Naive thymus-derived CD8-positive, alpha-beta T cell (primary cell): ENCODE results near the gene BRMS1. TPM values are rescaled to one million over a fixed set of nuclear protein-coding genes. Genes with fewer than 3 reads are reported as not detected.

Experiments
- ATAC-seq, 2 donors: fragments of 150-1000 bp; cut with Tn5 transposase in 1 of 2; sonication (Bioruptor Pico), chemical (Tn5 transposase) in 1 of 2; 1 replicate in 1 of 2; 2 replicates in 1 of 2; pipeline ENCODE4 v1.10.0; 2021; ENCODE audit warnings: mild to moderate bottlenecking in 2 of 2, moderate library complexity in 2 of 2
- POLR2A ChIA-PET: fragments of 350-600 bp; sonication (Branson Sonifier 250); formaldehyde crosslinking; loops from one replicate; lab custom pipeline; 2021; ENCODE audit warnings: antibody characterized with exemption; lab: Charles Lee
- DNase-seq, 10 donors: peaks; one replicate each; pipeline versions ENCODE4 v3.0.0 to v3.0.0-alpha.2; 2020 to 2022
- H3K27ac Mint-ChIP-seq, 10 donors: one replicate each; pipeline ENCODE4 v1.8.0; 2020 to 2022; ENCODE audit warnings: mild to moderate bottlenecking in 10 of 10, mixed read lengths in 10 of 10, moderate library complexity in 4 of 10, inconsistent platforms in 1 of 10
- H3K27me3 Mint-ChIP-seq, 5 donors: one replicate each; pipeline ENCODE4 v1.8.0; 2021 to 2022; ENCODE audit warnings: mixed read lengths in 5 of 5
- H3K36me3 Mint-ChIP-seq, 3 donors: one replicate each; pipeline ENCODE4 v1.8.0; 2020 to 2022; ENCODE audit warnings: mixed read lengths in 3 of 3, mild to moderate bottlenecking in 2 of 3, inconsistent platforms in 1 of 3
- H3K4me1 Mint-ChIP-seq, 4 donors: one replicate each; pipeline ENCODE4 v1.8.0; 2021 to 2022; ENCODE audit warnings: mixed read lengths in 4 of 4
- H3K4me3 Mint-ChIP-seq, 10 donors: one replicate each; pipeline ENCODE4 v1.8.0; 2020 to 2022; ENCODE audit warnings: mild to moderate bottlenecking in 10 of 10, mixed read lengths in 10 of 10, moderate library complexity in 6 of 10, inconsistent platforms in 1 of 10
- H3K9me3 Mint-ChIP-seq, 9 donors: one replicate each; pipeline ENCODE4 v1.8.0; 2020 to 2022; ENCODE audit warnings: mixed read lengths in 9 of 9, mild to moderate bottlenecking in 3 of 9, inconsistent platforms in 1 of 9, moderate library complexity in 1 of 9
- polyA plus RNA-seq, 3 donors: library from polyadenylated mRNA; unstranded; fragments of 300-500 nt; fragmentation: Illumina TruSeq; gene quantifications; one replicate each; pipeline ENCODE4 v1.2.3, GENCODE V29; 2021
- total RNA-seq, 8 experiments: library from RNA in 2 of 8; stranded (reverse) in 2 of 8; gene quantifications; one replicate each; pipeline ENCODE4 v1.2.3 and lab custom pipeline; 2021 to 2026

The BRMS1 gene
- total and polyA plus RNA-seq, 5 experiments from 2014 or later: 47.6 to 65.8 (median 61.7) TPM

- no peak for ATAC-seq
- Mint-ChIP-seq H3K27me3 (no peaks in the 10 kb centered on the region), H3K36me3 (no peaks in the 10 kb centered on the region), H3K9me3 (no peaks in the 10 kb centered on the region), H3K4me1 (peaks cover 6 to 17% (median 12%) of the 10 kb centered on the region in 4 donors), H3K4me3 (peak overlapping the region in 7 of 10 donors; percentile 5 to 75 (median 19)), H3K27ac (peak overlapping the region in 3 of 10 donors; percentile 30 to 50 (median 36))
- DNase-seq: peak in 1 of 10 donors; percentile 58
- POLR2A ChIA-PET: interaction anchor here (0.8 kb wide), 1 partner anchor 24 kb away, joined by 3 read pairs; no protein-coding TSS in a partner anchor
Observed at GRCh38 chr11:66369073-66369894, 24.4 kb upstream of the BRMS1 start.

- peak overlapping the region in 1 of 10 donors; percentile 41 for H3K27ac Mint-ChIP-seq
- no peaks in the 10 kb centered on the region for H3K9me3 Mint-ChIP-seq
- peak in 1 of 10 donors; percentile 42 for DNase-seq
- H3K4me3 Mint-ChIP-seq: no peak overlapping the region
- H3K36me3 Mint-ChIP-seq: no peaks in the 10 kb centered on the region
- H3K27me3 Mint-ChIP-seq: no peaks in the 10 kb centered on the region
- ATAC-seq: no peak
- POLR2A ChIA-PET: no interaction called here
- peaks cover 6 to 16% (median 12%) of the 10 kb centered on the region in 4 donors for H3K4me1 Mint-ChIP-seq
Observed at GRCh38 chr11:66368484-66368883, 23.6 kb upstream of the BRMS1 start.

DNA sequence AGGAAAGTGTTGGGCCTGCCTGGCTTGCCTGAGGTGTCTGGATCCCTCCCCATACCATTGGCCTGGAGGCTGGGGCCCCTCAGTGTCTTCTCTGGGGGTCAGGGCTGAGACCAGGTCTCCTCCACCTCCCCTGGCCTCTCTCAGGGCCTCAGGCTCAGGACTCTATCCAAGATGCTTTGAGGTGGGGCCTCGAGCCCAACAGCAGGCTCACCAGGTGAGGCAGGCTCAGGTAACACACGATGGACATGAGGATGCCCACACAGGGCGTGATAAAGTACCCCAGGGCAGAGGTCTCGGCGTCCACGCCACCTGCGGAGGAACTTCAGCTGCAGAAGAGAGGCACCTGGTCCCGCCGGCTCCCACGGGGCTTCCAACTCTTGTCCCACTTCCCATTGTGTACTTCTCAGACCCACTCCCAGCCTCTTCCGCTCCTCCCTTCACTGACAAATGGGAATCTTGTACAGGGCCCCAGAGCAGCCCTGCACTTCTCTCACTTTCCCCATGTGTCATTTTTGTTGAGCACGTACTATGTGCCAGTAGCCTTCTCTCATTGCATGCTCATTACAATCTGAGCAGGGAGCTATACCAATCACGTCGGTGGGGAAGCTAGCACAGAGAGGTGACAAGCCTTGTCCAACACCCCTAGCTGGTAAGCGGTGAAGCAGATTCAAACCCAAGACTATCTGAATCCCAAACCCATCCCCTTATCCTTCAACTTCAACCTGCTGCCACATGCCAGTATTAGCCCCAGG is 22.8 kb upstream of the BRMS1 start:
- Mint-ChIP-seq H3K4me1 (peaks cover 6 to 13% (median 11%) of the 10 kb centered on the region in 4 donors), H3K9me3 (no peaks in the 10 kb centered on the region), H3K4me3 (no peak overlapping the region), H3K36me3 (no peaks in the 10 kb centered on the region), H3K27ac (peak overlapping the region in 3 of 10 donors; percentile 1 to 41 (median 22)), H3K27me3 (no peaks in the 10 kb centered on the region)
- POLR2A ChIA-PET: interaction anchor here (1.7 kb wide), 1 partner anchor 55 kb away, joined by 3 read pairs; no protein-coding TSS in a partner anchor
- no peak for ATAC-seq
- peak in 1 of 10 donors; percentile 36 for DNase-seq

- Mint-ChIP-seq H3K27ac (peak overlapping the region in 4 of 10 donors; percentile 20 to 73 (median 28)), H3K4me3 (no peak overlapping the region), H3K36me3 (no peaks in the 10 kb centered on the region), H3K9me3 (no peaks in the 10 kb centered on the region), H3K4me1 (peaks cover 6 to 9% (median 7%) of the 10 kb centered on the region in 4 donors), H3K27me3 (no peaks in the 10 kb centered on the region)
- POLR2A ChIA-PET: interaction anchor here (1.1 to 1.7 kb wide), 2 partner anchors 22 to 54 kb away, joined by 3 to 4 read pairs; partner anchors contain the start of gene BRMS1
- DNase-seq: peak in 1 of 10 donors; percentile 26
- ATAC-seq: no peak
Observed at GRCh38 chr11:66366844-66367477, 22.1 kb upstream of the BRMS1 start.

DNA sequence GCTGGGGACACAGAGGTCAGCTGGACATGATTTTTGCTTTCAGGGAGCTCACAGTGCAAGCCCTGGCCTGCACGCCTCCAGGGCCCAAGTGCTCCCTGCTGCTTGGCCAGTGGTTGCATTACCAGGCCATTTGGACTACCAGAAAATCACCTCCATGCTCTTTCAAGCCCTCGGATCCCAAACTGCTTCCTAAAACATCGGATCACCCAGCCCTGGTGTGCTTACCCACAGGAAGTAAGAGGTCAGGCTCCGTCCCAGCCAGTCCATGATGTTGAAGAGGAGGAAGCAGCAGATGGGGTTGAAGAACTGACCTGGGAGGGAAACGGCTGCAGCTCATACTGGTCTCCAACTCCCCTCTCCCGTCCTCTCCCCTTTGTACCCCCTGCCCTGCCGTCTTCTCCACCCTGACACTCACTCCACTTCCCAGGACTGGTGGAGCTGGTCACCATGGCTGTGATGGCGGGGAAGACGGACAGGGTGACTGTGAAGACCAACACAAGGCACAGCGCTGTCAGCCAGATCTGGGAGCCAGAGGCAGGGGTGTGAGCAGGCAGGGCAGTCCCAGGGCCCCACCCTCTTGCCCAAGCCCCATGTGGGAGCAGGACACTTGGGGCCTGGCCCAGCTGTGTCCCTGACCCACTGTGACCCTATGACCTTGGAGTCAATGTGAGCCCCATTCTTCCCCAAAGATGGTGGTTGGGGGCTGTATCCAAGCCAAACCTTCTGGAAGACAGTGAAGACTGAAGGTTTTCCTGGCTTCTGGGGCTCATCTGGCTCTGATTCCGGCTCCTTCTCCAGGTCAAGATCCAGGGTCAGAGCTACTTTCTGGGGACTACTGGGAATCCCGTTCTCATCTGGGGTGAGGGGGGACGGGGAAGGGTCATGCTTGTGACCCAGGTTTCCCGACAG is 21.1 kb upstream of the BRMS1 start:
- Mint-ChIP-seq H3K9me3 (no peaks in the 10 kb centered on the region), H3K36me3 (peaks cover 0 to 2% (median 0%) of the 10 kb centered on the region in 3 donors), H3K27ac (peak overlapping the region in 1 of 10 donors; percentile 18), H3K27me3 (no peaks in the 10 kb centered on the region), H3K4me3 (no peak overlapping the region), H3K4me1 (peaks cover 6 to 9% (median 6%) of the 10 kb centered on the region in 4 donors)
- peak in 1 of 10 donors; percentile 42 for DNase-seq
- POLR2A ChIA-PET: interaction anchor here (1.1 to 1.7 kb wide), 3 partner anchors 18 to 53 kb away, joined by 3 to 6 read pairs (median 4); partner anchors contain the start of genes B4GAT1 and BRMS1
- no peak for ATAC-seq

DNA sequence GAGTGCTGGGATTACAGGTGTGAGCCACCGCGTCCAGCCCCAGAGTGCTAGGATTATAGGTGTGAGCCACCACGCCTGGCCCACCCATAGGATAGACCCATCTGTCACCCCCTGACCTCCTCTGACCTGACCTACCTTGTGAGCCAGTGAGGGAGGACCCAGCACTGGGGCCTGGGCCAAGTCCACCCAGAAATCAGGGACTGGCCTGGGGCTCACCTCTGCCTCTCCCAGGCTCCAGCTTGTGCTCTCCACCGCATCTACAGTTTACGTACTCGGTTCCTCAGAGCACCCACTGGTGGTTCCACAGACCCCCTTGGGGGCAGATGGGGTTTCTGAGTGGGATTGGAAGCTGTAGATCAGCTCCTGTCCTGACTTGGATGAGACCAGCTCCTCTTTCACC is 20.3 kb upstream of the BRMS1 start:
- no peaks in the 10 kb centered on the region for H3K9me3 Mint-ChIP-seq
- ATAC-seq (no peak), DNase-seq (peak in 1 of 10 donors; percentile 57)
- peaks cover 0 to 2% (median 0%) of the 10 kb centered on the region in 3 donors for H3K36me3 Mint-ChIP-seq
- H3K27ac Mint-ChIP-seq: peak overlapping the region in 2 of 10 donors; percentile 22 to 65
- no peak overlapping the region for H3K4me3 Mint-ChIP-seq
- H3K27me3 Mint-ChIP-seq: no peaks in the 10 kb centered on the region
- H3K4me1 Mint-ChIP-seq: peaks cover 2 to 7% (median 4%) of the 10 kb centered on the region in 4 donors
- POLR2A ChIA-PET: interaction anchor here (1.7 kb wide), 1 partner anchor 17 kb away, joined by 6 read pairs; the partner anchor contains the start of gene B4GAT1

- H3K27me3 Mint-ChIP-seq: no peaks in the 10 kb centered on the region
- H3K4me1 Mint-ChIP-seq: peaks cover 0 to 4% (median 0%) of the 10 kb centered on the region in 4 donors
- no peaks in the 10 kb centered on the region for H3K9me3 Mint-ChIP-seq
- ATAC-seq (peak; percentile 73), DNase-seq (peak; percentile 37 to 78 (median 62))
- peaks cover 0 to 2% (median 0%) of the 10 kb centered on the region in 3 donors for H3K36me3 Mint-ChIP-seq
- H3K27ac Mint-ChIP-seq: no peak overlapping the region
- POLR2A ChIA-PET: interaction anchor here (1.0 to 1.5 kb wide), 3 partner anchors 18 to 52 kb away, joined by 3 to 6 read pairs (median 3); no protein-coding TSS in a partner anchor
- no peak overlapping the region for H3K4me3 Mint-ChIP-seq
Observed at GRCh38 chr11:66363805-66364535, 19.1 kb upstream of the BRMS1 start.

DNA sequence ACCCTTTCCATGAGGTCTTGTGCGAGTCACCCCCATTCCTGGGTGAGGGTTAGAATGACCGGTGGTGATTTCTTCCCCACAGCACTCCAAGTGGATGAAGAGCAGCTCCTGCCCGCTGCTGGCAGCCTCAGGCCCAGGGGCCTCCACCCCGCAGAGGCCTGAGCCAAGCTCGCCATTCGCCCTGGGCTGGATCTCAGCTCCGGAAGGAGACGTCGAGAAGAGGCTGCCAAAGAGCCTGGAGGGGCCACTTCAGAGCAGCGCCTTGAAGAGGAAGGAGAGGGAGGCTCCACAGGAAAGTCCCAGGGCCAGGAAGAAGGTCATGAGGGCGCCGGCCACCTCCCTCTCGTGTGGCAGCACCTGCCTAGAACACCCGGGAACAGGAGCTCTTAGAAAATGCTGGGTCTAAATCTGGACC is 18.3 kb upstream of the BRMS1 start:
- POLR2A ChIA-PET: interaction anchor here (1.5 kb wide), 2 partner anchors 17 to 51 kb away, joined by 3 to 6 read pairs; no protein-coding TSS in a partner anchor
- Mint-ChIP-seq H3K9me3 (no peaks in the 10 kb centered on the region), H3K4me3 (no peak overlapping the region), H3K27ac (no peak overlapping the region), H3K4me1 (peaks cover 0 to 4% (median 0%) of the 10 kb centered on the region in 4 donors), H3K27me3 (no peaks in the 10 kb centered on the region), H3K36me3 (peaks cover 0 to 2% (median 0%) of the 10 kb centered on the region in 3 donors)
- ATAC-seq: no peak
- peak in 1 of 10 donors; percentile 45 for DNase-seq

DNA sequence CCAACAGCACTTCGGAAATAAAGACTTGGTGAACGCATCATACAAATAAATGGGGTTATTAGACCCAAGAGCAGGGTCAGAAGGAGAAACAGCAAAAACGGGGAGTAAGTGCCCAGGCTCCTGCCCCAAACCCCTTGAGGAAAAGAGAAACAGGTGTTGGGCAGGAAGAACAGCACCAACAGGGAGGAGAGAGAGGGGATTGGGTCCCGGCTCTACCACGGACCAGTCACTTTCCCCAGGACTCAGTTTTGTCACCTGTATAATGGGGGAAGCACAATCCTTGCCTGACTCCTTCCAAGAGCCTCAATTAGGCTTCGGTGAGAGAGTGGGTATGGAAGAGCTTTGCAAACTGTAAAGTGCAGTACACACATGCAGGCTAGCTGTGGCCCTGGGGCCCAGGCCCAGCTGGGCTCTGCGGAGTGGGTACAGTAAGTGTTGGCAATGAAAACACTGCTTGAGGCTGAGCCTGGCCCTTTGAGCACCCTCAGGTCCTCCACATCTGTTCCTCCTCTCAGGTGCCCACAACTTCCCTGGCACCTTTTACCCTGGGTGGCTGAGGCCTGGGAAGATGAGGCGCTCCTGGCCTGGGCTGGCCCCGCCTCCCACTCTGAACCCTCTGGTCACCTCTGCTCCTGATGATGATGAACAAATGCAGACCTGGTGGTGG is 17.7 kb upstream of the BRMS1 start:
- no peak overlapping the region for H3K27ac Mint-ChIP-seq

GRCh38 chr11:66361502-66361941 is 16.6 kb upstream of the BRMS1 start:
- H3K27ac Mint-ChIP-seq: peak overlapping the region in 2 of 10 donors; percentile 40 to 47
- DNase-seq: peak in 1 of 10 donors; percentile 53
- POLR2A ChIA-PET: no interaction called here

More for the DNA sequence above, 17.7 kb upstream of the BRMS1 start:
- Mint-ChIP-seq H3K4me1 (no peaks in the 10 kb centered on the region), H3K4me3 (no peak overlapping the region), H3K27me3 (no peaks in the 10 kb centered on the region), H3K36me3 (peaks cover 0 to 2% (median 0%) of the 10 kb centered on the region in 3 donors), H3K9me3 (no peaks in the 10 kb centered on the region)
- POLR2A ChIA-PET: interaction anchor here (0.6 to 1.5 kb wide), 3 partner anchors 10 to 50 kb away, joined by 3 to 6 read pairs (median 3); no protein-coding TSS in a partner anchor
- ATAC-seq: no peak
- peak in 1 of 10 donors; percentile 36 for DNase-seq

More at GRCh38 chr11:66361502-66361941, 16.6 kb upstream of the BRMS1 start:
- ATAC-seq: no peak
- Mint-ChIP-seq H3K4me1 (no peaks in the 10 kb centered on the region), H3K27me3 (no peaks in the 10 kb centered on the region), H3K36me3 (peaks cover 0 to 2% (median 0%) of the 10 kb centered on the region in 3 donors), H3K4me3 (no peak overlapping the region), H3K9me3 (no peaks in the 10 kb centered on the region)
